ENCODE results near the gene NAPG. TPM values are rescaled to one million over a fixed set of nuclear protein-coding genes. Genes with fewer than 3 reads are reported as not detected.
"Not testable (repeated sequence)": the region's sequence is repeated elsewhere in the genome, so short reads cannot be mapped to it uniquely, and the experiment has no call there.

Gene NAPG
- total RNA-seq, 1 donor from 2014 or later, result 26.0 TPM

GRCh38 chr18:10585260-10585659 lies 59.4 kb downstream of the NAPG start:
- no peak for DNase-seq (ENCODE audit: extremely low spot score in 2 of 2)
- no peaks in the 10 kb centered on the region for H3K36me3 ChIP-seq
- no peaks in the 10 kb centered on the region for H3K4me1 ChIP-seq
- no peak overlapping the region for H3K27ac ChIP-seq
- intact Hi-C loops (cut with DNase I), result no loop called here
- no peaks in the 10 kb centered on the region for H3K9me3 ChIP-seq
- TF ChIP-seq CTCF (IDR thresholded peaks at IDR 0.05) (no peak), POLR2A (IDR thresholded peaks at IDR 0.05) (no peak), POLR2AphosphoS5 (IDR thresholded peaks at IDR 0.05; ENCODE audit: insufficient read depth in 1 of 2, low read depth in 1 of 2) (no peak)
- no peaks in the 10 kb centered on the region for H3K27me3 ChIP-seq
- no peak overlapping the region for H3K4me3 ChIP-seq

- no peaks in the 10 kb centered on the region for H3K36me3 ChIP-seq
- TF ChIP-seq CTCF (IDR thresholded peaks at IDR 0.05), result no peak
- H3K27me3 ChIP-seq, result no peaks in the 10 kb centered on the region
- no peak overlapping the region for H3K4me3 ChIP-seq
- H3K9me3 ChIP-seq, result no peaks in the 10 kb centered on the region
- no peak for DNase-seq (ENCODE audit: extremely low spot score in 2 of 2)
- H3K4me1 ChIP-seq, result no peaks in the 10 kb centered on the region
- no peak overlapping the region for H3K27ac ChIP-seq
- intact Hi-C loops (cut with DNase I), result no loop called here
These were observed 63.1 kb downstream of the NAPG start for GRCh38 chr18:10588975-10589374.

GRCh38 chr18:10590412-10590811 lies 64.6 kb downstream of the NAPG start:
- H3K4me1 ChIP-seq, result no peaks in the 10 kb centered on the region
- H3K27me3 ChIP-seq, result no peaks in the 10 kb centered on the region
- no peak for DNase-seq (ENCODE audit: extremely low spot score in 2 of 2)
- H3K36me3 ChIP-seq, result no peaks in the 10 kb centered on the region
- H3K4me3 ChIP-seq, result no peak overlapping the region
- intact Hi-C loops (cut with DNase I), result no loop called here
- H3K9me3 ChIP-seq, result no peaks in the 10 kb centered on the region
- no peak overlapping the region for H3K27ac ChIP-seq
- no peak for TF ChIP-seq POLR2A (IDR thresholded peaks at IDR 0.05)
- no peak for TF ChIP-seq POLR2AphosphoS5 (IDR thresholded peaks at IDR 0.05; ENCODE audit: insufficient read depth in 1 of 2, low read depth in 1 of 2)
- TF ChIP-seq CTCF (IDR thresholded peaks at IDR 0.05), result no peak

GRCh38 chr18:10591896-10592295 lies 66.1 kb downstream of the NAPG start:
- no peak for TF ChIP-seq POLR2AphosphoS5 (IDR thresholded peaks at IDR 0.05; ENCODE audit: insufficient read depth in 1 of 2, low read depth in 1 of 2)
- no peak for TF ChIP-seq POLR2A (IDR thresholded peaks at IDR 0.05)
- no peak for TF ChIP-seq CTCF (IDR thresholded peaks at IDR 0.05)
- intact Hi-C loops (cut with DNase I), result no loop called here
- no peak overlapping the region for H3K4me3 ChIP-seq
- H3K9me3 ChIP-seq, result no peaks in the 10 kb centered on the region
- no peaks in the 10 kb centered on the region for H3K27me3 ChIP-seq
- DNase-seq (ENCODE audit: extremely low spot score in 2 of 2), result peak in 1 of 2 donors; percentile 34
- no peaks in the 10 kb centered on the region for H3K4me1 ChIP-seq
- H3K27ac ChIP-seq, result no peak overlapping the region
- no peaks in the 10 kb centered on the region for H3K36me3 ChIP-seq

- intact Hi-C loops (cut with DNase I); H3K27ac ChIP-seq; H3K36me3 ChIP-seq; DNase-seq (ENCODE audit: extremely low spot score in 2 of 2); H3K27me3 ChIP-seq; H3K4me3 ChIP-seq; H3K9me3 ChIP-seq; H3K4me1 ChIP-seq: not testable (repeated sequence)
These were observed 67.7 kb downstream of the NAPG start for GRCh38 chr18:10593366-10594022.

- H3K4me1 ChIP-seq; DNase-seq (ENCODE audit: extremely low spot score in 2 of 2); H3K4me3 ChIP-seq; H3K27ac ChIP-seq; intact Hi-C loops (cut with DNase I); H3K27me3 ChIP-seq; H3K36me3 ChIP-seq; H3K9me3 ChIP-seq: not testable (repeated sequence)
These were observed 70.1 kb downstream of the NAPG start for GRCh38 chr18:10595917-10596316.

GRCh38 chr18:10597695-10598094 lies 71.9 kb downstream of the NAPG start:
- intact Hi-C loops (cut with DNase I); H3K27me3 ChIP-seq: not testable (repeated sequence)

GRCh38 chr18:10600701-10601100 lies 74.9 kb downstream of the NAPG start:
- intact Hi-C loops (cut with DNase I); DNase-seq (ENCODE audit: extremely low spot score in 2 of 2); H3K4me3 ChIP-seq; H3K4me1 ChIP-seq; H3K36me3 ChIP-seq; H3K9me3 ChIP-seq; H3K27me3 ChIP-seq; H3K27ac ChIP-seq: not testable (repeated sequence)

More at GRCh38 chr18:10597695-10598094, 71.9 kb downstream of the NAPG start:
- not testable (repeated sequence) for DNase-seq (ENCODE audit: extremely low spot score in 2 of 2); H3K27ac ChIP-seq; H3K9me3 ChIP-seq; H3K4me1 ChIP-seq; H3K36me3 ChIP-seq; H3K4me3 ChIP-seq
